ENCODE data around the gene RNFT2. TPM values are rescaled to one million over a fixed set of nuclear protein-coding genes. Genes with fewer than 3 reads are reported as not detected.

Gene RNFT2
- total RNA-seq, 2 experiments from 2014 or later = 8.6 to 8.9 TPM

DNA sequence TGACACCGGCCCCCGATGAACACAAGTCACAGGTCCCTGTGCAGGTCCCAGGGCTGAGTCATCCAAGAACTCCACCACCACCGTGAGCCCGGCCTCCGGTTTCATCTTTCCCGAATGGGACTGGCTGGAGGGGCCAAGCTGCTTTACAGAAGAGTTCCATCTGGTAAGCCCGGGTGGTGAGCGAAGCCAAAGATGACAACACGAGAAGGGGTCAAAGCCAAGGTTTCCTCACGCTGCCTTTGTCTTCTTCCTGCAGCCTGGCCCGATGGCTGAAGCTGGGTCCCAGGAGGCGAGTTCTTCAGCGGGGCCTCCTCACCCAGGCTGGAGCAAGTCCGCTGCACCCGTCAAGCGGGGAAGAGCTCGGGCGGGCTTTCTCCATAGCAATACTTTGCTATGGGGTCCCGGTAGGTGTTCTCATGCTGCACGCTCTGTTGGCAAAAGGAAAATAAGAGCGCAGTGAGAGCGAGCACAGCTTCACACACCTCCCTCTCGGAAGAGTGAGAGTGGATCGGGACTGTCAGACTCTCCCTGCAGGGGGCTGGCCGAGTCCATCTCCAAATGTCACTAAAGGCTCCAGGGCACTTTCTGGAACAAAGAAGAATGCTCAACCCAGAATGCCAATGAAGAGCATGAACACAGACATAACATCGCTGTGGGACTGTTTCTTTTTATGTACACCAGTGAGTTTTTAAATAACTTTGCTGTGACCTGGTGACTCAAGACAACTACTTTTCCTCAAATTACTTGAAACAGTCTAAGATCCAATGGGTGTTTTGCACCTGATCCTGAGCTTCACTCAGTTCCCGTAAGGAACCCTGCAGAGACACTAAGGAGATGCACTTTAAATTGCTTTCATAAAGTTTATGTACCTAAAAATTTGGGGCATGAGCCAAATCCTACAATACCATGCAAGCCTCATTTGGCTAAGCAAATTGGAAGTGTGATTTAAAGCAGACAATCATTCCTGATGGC, 20.4 kb upstream of the RNFT2 start:
- no peak for ATAC-seq
- Mint-ChIP-seq H3K36me3 (peaks cover 16% of the 10 kb centered on the region), H3K27ac (no peak overlapping the region), H3K27me3 (no peaks in the 10 kb centered on the region), H3K4me1 (peaks cover 13% of the 10 kb centered on the region), H3K9me3 (ENCODE audit: low read depth) (no peaks in the 10 kb centered on the region), H3K4me3 (no peak overlapping the region)
- DNase-seq = no peak
- CTCF ChIA-PET = interaction anchor here (0.5 to 1.3 kb wide), 3 partner anchors 9 to 476 kb away, joined by 3 to 5 read pairs (median 3); no protein-coding TSS in a partner anchor

DNA sequence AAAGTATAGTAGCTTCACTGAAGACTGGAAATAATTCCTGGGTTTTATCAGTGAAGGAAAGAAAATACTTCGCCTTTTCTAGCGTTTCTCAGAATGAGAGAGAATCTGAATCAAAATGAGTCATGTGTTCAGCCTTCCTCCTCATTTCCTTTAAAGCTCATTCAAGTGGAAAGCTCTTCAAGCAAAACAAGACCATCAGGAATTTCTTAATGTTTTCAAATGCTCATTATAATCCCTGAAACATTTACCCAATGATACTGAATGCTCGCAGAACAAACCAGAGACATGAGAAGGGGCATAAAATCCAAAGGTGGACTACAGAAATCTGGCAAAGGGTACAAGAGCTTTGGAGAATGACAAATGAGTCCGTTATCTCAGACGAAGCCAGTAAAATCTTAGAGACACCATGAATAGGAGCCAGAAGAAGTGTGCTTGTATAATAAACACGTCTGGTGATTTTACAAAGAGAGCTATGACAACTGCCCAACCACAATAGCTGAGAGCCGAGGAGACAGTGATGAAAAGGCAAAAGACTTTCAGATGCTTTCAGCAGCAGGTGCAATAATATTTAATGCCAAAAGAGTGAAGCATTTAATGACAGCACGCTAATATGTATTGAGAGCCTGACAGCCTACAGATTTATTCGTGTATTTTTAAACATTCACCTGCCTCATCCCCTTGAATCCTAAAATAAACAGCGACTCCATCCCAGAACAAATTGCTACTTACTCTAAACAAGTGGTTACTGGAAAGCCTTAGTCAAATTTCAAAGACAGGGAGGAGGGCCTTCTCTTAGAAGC, 19.3 kb upstream of the RNFT2 start:
- Mint-ChIP-seq H3K4me3 (no peak overlapping the region), H3K36me3 (peaks cover 19% of the 10 kb centered on the region), H3K4me1 (peaks cover 16% of the 10 kb centered on the region), H3K9me3 (ENCODE audit: low read depth) (no peaks in the 10 kb centered on the region), H3K27me3 (no peaks in the 10 kb centered on the region), H3K27ac (no peak overlapping the region)
- CTCF ChIA-PET = interaction anchor here (0.7 to 1.5 kb wide), 3 partner anchors 10 to 14 kb away, joined by 3 to 6 read pairs (median 5); no protein-coding TSS in a partner anchor
- ATAC-seq (no peak), DNase-seq (no peak)

DNA sequence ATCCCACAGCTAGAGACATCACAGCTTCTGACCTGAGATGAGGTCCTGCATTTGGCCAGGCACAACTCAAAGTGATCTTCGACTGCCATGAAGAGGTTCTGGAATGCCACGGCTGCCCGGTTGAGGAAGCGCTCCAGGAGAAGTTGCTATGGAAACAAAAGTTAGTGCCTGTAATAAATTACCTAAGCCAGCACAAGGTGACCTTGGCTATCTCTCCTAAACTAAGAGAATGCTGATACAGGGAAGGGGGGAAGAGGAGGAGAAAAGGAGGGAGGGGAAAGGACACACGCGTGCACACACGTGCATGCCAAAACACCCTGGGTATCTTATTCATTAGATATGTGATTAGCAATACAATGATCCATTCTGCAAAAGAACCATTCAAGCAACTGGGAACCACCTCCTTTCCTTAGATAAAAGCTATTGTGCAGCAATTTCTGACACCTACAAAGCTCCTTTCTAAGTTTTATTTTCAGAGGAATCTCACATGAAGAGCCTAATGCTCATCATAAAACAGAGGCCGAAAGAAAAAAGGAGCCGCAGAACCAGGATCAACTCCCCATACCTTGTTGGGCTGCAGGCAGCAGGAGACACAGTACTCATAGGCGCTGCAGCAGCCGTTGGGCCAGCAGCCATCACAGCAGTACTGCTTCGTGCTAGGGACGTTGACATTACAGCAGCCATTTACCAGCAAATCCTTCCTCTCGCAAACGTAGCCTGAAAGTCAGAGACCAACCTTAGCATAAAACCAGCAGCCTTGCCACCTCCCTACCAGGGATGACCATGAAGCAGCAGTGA, 18.2 kb upstream of the RNFT2 start:
- no peak overlapping the region for H3K27ac Mint-ChIP-seq
- H3K9me3 Mint-ChIP-seq (ENCODE audit: low read depth) = no peaks in the 10 kb centered on the region
- ATAC-seq (no peak), DNase-seq (no peak)
- peaks cover 16% of the 10 kb centered on the region for H3K4me1 Mint-ChIP-seq
- H3K4me3 Mint-ChIP-seq = no peak overlapping the region
- no peaks in the 10 kb centered on the region for H3K27me3 Mint-ChIP-seq
- peaks cover 18% of the 10 kb centered on the region for H3K36me3 Mint-ChIP-seq
- CTCF ChIA-PET = interaction anchor here (0.6 to 1.5 kb wide), 2 partner anchors 11 to 259 kb away, joined by 5 to 6 read pairs; no protein-coding TSS in a partner anchor

DNA sequence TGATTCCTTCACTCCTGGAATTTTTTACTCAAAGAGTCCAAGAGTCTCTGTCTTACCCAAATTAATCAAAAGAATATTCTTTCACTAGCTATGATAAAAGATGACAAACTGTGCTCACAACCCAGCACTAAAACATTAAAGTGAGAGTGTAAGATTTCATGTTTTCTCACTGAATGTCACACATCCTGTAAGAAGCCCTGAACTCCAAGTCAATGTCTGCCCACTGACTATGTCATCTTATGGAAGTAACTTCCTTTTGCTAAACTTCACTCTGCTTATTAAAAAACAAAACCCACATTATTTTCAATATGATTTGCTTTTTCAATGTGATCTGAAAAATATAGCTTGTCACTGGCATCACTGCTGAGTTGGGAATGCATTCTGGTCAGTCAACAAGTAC, 15.9 kb upstream of the RNFT2 start:
- H3K27me3 Mint-ChIP-seq = no peaks in the 10 kb centered on the region
- H3K36me3 Mint-ChIP-seq = peaks cover 10% of the 10 kb centered on the region
- no peak overlapping the region for H3K4me3 Mint-ChIP-seq
- CTCF ChIA-PET = interaction anchor here (0.8 kb wide), 2 partner anchors 10 to 13 kb away, joined by 3 read pairs; no protein-coding TSS in a partner anchor
- no peaks in the 10 kb centered on the region for H3K9me3 Mint-ChIP-seq (ENCODE audit: low read depth)
- H3K27ac Mint-ChIP-seq = no peak overlapping the region
- ATAC-seq = no peak
- H3K4me1 Mint-ChIP-seq = peaks cover 16% of the 10 kb centered on the region
- DNase-seq = no peak

DNA sequence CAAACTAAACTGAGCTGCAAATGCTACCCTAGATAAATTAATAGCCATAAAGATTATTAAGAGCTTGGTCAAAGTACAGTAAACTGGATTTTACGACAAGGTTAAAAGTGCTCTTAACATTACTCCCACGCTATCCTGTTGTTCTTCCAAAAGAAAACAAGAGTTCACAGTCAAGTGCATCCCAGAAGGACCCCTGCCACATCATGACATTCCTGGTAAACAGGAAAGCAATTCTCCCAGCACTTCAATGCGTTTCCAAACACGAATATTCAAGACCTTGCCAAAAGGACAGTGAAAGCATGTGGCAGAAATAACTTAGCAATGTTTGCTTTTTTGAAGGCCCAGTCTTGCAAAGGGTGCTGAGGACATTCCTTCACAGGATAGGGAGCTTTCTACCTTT, 11.4 kb upstream of the RNFT2 start:
- H3K27ac Mint-ChIP-seq = no peak overlapping the region
- DNase-seq = no peak
- no peaks in the 10 kb centered on the region for H3K9me3 Mint-ChIP-seq (ENCODE audit: low read depth)
- CTCF ChIA-PET = interaction anchor here (1.3 to 2.6 kb wide), 3 partner anchors 18 to 25 kb away, joined by 3 to 12 read pairs (median 7); no protein-coding TSS in a partner anchor
- H3K36me3 Mint-ChIP-seq = peaks cover 9% of the 10 kb centered on the region
- H3K4me3 Mint-ChIP-seq = no peak overlapping the region
- ATAC-seq = no peak
- no peaks in the 10 kb centered on the region for H3K27me3 Mint-ChIP-seq
- H3K4me1 Mint-ChIP-seq = peaks cover 10% of the 10 kb centered on the region

DNA sequence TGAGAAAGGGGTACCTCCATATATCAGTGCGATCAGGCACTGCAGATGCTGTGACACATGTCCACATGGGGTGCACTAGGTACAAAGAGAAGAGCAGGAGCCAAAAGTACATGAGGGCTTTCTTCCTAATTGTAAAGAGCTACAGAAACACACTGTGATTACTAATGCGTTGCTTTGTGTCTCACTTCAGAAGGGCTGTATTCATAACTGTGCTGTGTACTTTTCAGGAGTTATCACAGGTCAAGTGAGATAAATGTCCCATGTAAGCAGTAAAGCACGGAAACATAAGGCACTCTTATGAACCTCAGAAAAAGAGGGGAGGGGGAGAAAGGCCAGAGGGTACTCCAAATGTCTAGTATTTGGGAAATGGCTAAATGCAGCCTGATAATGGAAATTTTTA, 10.9 kb upstream of the RNFT2 start:
- Mint-ChIP-seq H3K36me3 (peaks cover 8% of the 10 kb centered on the region), H3K4me1 (peaks cover 9% of the 10 kb centered on the region), H3K9me3 (ENCODE audit: low read depth) (no peaks in the 10 kb centered on the region), H3K27me3 (no peaks in the 10 kb centered on the region), H3K27ac (no peak overlapping the region), H3K4me3 (no peak overlapping the region)
- CTCF ChIA-PET = interaction anchor here (0.9 to 2.6 kb wide), 4 partner anchors 11 to 25 kb away, joined by 3 to 12 read pairs (median 5); partner anchors contain the start of gene RNFT2
- DNase-seq (no peak), ATAC-seq (no peak)

DNA sequence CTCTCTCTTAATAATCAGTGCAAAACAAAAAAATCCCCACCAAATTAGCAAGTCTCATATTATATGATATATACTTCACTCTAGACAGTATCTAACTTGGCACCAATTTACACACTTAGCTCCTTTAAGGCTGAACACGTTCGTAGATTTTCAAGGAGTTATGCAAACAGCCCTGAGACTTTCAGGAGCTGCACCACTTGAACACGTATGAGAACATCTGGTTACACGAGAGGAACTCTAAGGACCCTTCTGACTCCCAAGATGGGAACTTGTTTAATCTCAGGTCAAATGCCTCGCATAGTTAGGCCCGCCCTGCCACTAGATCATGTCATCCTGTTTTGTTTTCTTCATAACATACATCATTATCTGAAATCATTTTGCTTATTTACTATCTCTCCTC, 10.2 kb upstream of the RNFT2 start:
- CTCF ChIA-PET = interaction anchor here (0.9 to 2.6 kb wide), 2 partner anchors 10 to 19 kb away, joined by 3 to 12 read pairs; partner anchors contain the start of gene RNFT2

DNA sequence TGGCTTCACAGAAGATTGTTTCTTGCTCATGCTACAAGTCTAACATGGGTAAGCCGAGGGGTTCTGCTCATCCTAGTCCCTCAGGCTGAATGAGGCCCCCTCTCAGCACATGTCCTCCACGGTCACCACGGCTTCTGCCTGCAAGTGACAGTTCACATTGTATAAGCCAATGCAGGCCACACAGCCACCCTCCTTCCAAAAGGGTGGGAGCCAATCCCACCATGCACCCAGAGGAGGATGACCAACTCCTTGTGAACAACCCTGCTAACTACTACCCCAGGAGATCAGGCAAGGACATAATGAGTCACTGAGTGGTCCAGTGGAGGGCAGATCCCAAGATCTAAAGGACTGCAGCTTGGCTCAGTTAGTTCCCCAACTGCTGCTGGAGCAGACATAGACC, 6.3 kb upstream of the RNFT2 start:
- DNase-seq = peak; percentile 30
- no peak overlapping the region for H3K27ac Mint-ChIP-seq
- peaks cover 17% of the 10 kb centered on the region for H3K36me3 Mint-ChIP-seq
- CTCF ChIA-PET = interaction anchor here (0.8 kb wide), 1 partner anchor 23 kb away, joined by 4 read pairs; no protein-coding TSS in a partner anchor
- no peak overlapping the region for H3K4me3 Mint-ChIP-seq
- no peaks in the 10 kb centered on the region for H3K27me3 Mint-ChIP-seq
- no peak for ATAC-seq
- no peaks in the 10 kb centered on the region for H3K9me3 Mint-ChIP-seq (ENCODE audit: low read depth)
- peaks cover 20% of the 10 kb centered on the region for H3K4me1 Mint-ChIP-seq

More for the DNA sequence above, 10.2 kb upstream of the RNFT2 start:
- no peaks in the 10 kb centered on the region for H3K27me3 Mint-ChIP-seq
- H3K4me3 Mint-ChIP-seq = no peak overlapping the region
- ATAC-seq (no peak), DNase-seq (no peak)
- peaks cover 4% of the 10 kb centered on the region for H3K4me1 Mint-ChIP-seq
- peaks cover 6% of the 10 kb centered on the region for H3K36me3 Mint-ChIP-seq
- H3K9me3 Mint-ChIP-seq (ENCODE audit: low read depth) = no peaks in the 10 kb centered on the region
- no peak overlapping the region for H3K27ac Mint-ChIP-seq

DNA sequence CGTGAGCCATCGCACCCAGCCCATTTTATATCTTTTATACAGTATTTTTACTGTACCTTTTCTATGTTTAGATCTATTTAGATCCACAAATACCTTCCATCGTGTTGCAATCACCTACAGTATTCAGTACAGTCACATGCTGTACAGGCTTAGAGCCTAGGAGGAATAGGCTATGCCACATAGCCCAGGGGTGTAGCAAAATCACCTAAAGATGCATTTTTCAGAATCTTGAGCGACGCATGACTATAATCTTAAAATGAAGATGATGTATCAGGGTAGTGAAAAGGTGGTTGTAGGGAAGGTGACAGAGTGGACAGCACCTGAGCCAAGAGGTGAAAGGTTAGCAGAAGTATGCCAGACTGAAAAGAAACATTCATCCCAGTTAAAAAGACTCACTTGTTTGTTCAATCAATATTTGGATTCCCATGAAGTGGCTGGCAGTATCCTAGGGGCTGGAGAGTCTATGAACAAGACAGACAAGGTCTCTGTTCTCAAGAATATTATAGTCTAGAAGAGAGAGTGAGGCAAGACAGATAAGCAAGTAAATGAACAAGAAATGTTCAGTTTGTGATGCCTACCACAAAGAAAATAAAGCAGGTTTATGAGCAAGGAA, 3.9 kb upstream of the RNFT2 start:
- ATAC-seq = no peak
- CTCF ChIA-PET = no interaction called here
- Mint-ChIP-seq H3K27ac (no peak overlapping the region), H3K36me3 (peaks cover 16% of the 10 kb centered on the region), H3K27me3 (no peaks in the 10 kb centered on the region), H3K9me3 (ENCODE audit: low read depth) (no peaks in the 10 kb centered on the region), H3K4me3 (no peak overlapping the region), H3K4me1 (peaks cover 28% of the 10 kb centered on the region)
- no peak for DNase-seq

DNA sequence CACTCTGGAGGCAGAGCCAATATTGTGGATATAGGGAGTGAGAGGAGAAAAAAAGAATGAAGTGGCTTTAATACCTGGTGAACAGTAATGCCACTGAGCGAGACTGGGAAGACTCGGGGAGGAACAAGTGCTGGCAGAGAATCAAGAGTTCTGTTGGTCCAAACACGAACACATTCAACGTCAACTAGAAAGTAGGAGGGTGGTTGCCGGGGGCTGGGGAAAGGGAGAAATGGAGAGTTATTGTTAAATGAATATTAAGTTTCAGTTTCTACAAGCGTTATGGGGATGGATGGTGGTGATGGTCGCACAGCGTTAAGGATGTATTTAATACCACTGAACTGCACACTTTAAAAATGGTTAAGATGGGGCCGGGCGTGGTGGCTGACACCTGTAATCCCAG, 3.0 kb upstream of the RNFT2 start:
- H3K9me3 Mint-ChIP-seq (ENCODE audit: low read depth) = no peaks in the 10 kb centered on the region
- DNase-seq = no peak
- H3K27ac Mint-ChIP-seq = no peak overlapping the region
- CTCF ChIA-PET = no interaction called here
- peaks cover 15% of the 10 kb centered on the region for H3K36me3 Mint-ChIP-seq
- H3K27me3 Mint-ChIP-seq = no peaks in the 10 kb centered on the region
- peak overlapping the region; percentile 19 for H3K4me3 Mint-ChIP-seq
- peaks cover 28% of the 10 kb centered on the region for H3K4me1 Mint-ChIP-seq
- no peak for ATAC-seq

DNA sequence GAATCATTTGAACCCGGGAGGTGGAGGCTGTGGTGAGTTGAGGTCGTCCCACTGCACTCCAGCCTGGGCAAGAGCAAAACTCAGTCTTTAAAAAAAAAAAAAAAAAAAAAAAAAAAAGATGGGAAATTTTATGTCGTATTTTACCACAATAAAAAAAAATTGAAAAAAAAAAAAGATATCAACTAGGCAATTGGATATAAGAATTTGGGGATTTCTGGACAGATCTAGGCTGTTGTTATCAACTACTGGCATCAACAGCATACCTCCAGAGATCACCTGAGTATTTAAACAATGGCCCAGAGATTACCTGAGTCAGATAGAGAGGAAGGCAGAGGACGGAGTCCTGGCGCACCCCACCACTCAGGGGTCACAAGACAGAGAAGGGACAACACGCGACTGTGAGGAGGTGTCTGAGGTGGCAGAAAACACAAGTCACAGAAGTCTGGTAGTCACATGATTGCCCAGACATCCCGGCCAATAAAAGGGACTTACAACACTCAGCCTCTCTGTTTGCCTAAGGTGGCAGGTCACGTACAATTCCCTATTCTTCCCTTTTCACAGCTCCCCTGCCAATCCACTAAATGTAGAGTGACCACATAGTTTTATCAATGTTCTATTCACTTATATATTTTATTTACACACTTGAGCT, 2.0 kb upstream of the RNFT2 start:
- H3K4me3 Mint-ChIP-seq = peak overlapping the region; percentile 81
- peak overlapping the region; percentile 24 for H3K27ac Mint-ChIP-seq
- peaks cover 28% of the 10 kb centered on the region for H3K4me1 Mint-ChIP-seq
- no peaks in the 10 kb centered on the region for H3K27me3 Mint-ChIP-seq
- CTCF ChIA-PET = interaction anchor here (1.0 to 1.5 kb wide), 2 partner anchors 27 to 32 kb away, joined by 3 read pairs; no protein-coding TSS in a partner anchor
- DNase-seq (no peak), ATAC-seq (no peak)
- H3K36me3 Mint-ChIP-seq = peaks cover 15% of the 10 kb centered on the region
- H3K9me3 Mint-ChIP-seq (ENCODE audit: low read depth) = no peaks in the 10 kb centered on the region

All from activated CD8-positive, alpha-beta memory T cell treated with anti-CD3 and anti-CD28 coated beads, Interleukin-2, amount 10 ng/mL, durations not matched to agents 7 days and 5 days (primary cell).